Fibroblast of lung (primary cell): Measurements from ENCODE around the gene UBN1. TPM values are rescaled to one million over a fixed set of nuclear protein-coding genes. Genes with fewer than 3 reads are reported as not detected.

Experiments used
- DNase-seq, 2 donors: peaks; one replicate each; pipeline versions ENCODE4 v3.0.0 to v3.0.0-alpha.2; 2010; ENCODE audit warnings: low read depth in 2 of 2
- H2AFZ ChIP-seq: 2 replicates; pipeline ENCODE4 v1.5.1; 2012; ENCODE audit warnings: low read length, control low read depth, inconsistent platforms
- H3K27ac ChIP-seq: 2 replicates; pipeline ENCODE4 v1.5.1; 2011; ENCODE audit warnings: low read length, control low read depth; ENCODE audit not compliant: insufficient read depth
- H3K27me3 ChIP-seq: 2 replicates; pipeline ENCODE4 v1.5.1; 2011; ENCODE audit warnings: mild to moderate bottlenecking, low read length; ENCODE audit not compliant: control insufficient read depth, insufficient read depth
- H3K36me3 ChIP-seq: 2 replicates; pipeline ENCODE4 v1.5.1; 2011; ENCODE audit warnings: low read length; ENCODE audit not compliant: control insufficient read depth, insufficient read depth
- H3K4me1 ChIP-seq: 2 replicates; pipeline ENCODE4 v1.5.1; 2011; ENCODE audit warnings: low read length; ENCODE audit not compliant: control insufficient read depth, insufficient read depth; ENCODE audit errors: extremely low read depth
- H3K4me2 ChIP-seq: 2 replicates; pipeline ENCODE4 v1.5.1; 2011; ENCODE audit warnings: low read length, control low read depth; ENCODE audit not compliant: insufficient read depth; ENCODE audit errors: extremely low read depth
- H3K4me3 ChIP-seq, 4 experiments: fragments of 200-600 bp in 1 of 4; sonication (generic) in 1 of 4; replicated peaks in 1 of 4; 2 replicates each; pipeline ENCODE4 v1.5.1; 2011 to 2016; ENCODE audit warnings: low read length in 4 of 4, low read depth in 3 of 4, mild to moderate bottlenecking in 3 of 4, control low read depth in 2 of 4, inconsistent platforms in 1 of 4, mixed read lengths in 1 of 4; ENCODE audit not compliant: insufficient read depth in 1 of 4; ENCODE audit errors: control extremely low read depth in 1 of 4
- H3K79me2 ChIP-seq: 2 replicates; pipeline ENCODE4 v1.5.1; 2012; ENCODE audit warnings: mild to moderate bottlenecking, low read length, inconsistent platforms; ENCODE audit not compliant: control insufficient read depth, insufficient read depth
- H3K9ac ChIP-seq: 2 replicates; pipeline ENCODE4 v1.5.1; 2011; ENCODE audit warnings: mild to moderate bottlenecking, low read length, control low read depth; ENCODE audit not compliant: insufficient read depth
- H3K9me3 ChIP-seq: 2 replicates; pipeline ENCODE4 v1.5.1; 2012; ENCODE audit warnings: low read depth, low read length; ENCODE audit not compliant: control insufficient read depth, insufficient read depth
- H4K20me1 ChIP-seq: 2 replicates; pipeline ENCODE4 v1.5.1; 2011; ENCODE audit warnings: low read length; ENCODE audit not compliant: control insufficient read depth, insufficient read depth; ENCODE audit errors: extremely low read depth
- CTCF ChIP-seq, 2 donors: IDR thresholded peaks in 1 of 2; conservative IDR thresholded peaks in 1 of 2; 1 replicate in 1 of 2; 2 replicates in 1 of 2; pipeline ENCODE4 v1.5.1; 2011 to 2012; ENCODE audit warnings: low read length in 2 of 2, control low read depth in 1 of 2, inconsistent platforms in 1 of 2, low read depth in 1 of 2, mild to moderate bottlenecking in 1 of 2
- EZH2 ChIP-seq: IDR thresholded peaks from 2 replicates; pipeline ENCODE4 v1.5.1; 2012; ENCODE audit warnings: low read length, control low read depth, mild to moderate bottlenecking; ENCODE audit errors: missing control alignments
- polyA plus RNA-seq, 2 donors: library from polyadenylated mRNA; depleted of rRNA in 1 of 2; stranded (reverse) in 1 of 2; unstranded in 1 of 2; fragments of >200 nt; gene quantifications; 2 replicates each; pipeline ENCODE4 v1.2.1, GENCODE V29; 2011 to 2012; ENCODE audit warnings: missing spikeins in 1 of 2
- total RNA-seq: library from RNA; depleted of rRNA; stranded (reverse); fragments of >200 nt; gene quantifications from 2 replicates; pipeline ENCODE4 v1.2.1, GENCODE V29; 2014

Gene UBN1
- total and polyA plus RNA-seq, 2 donors (not counting 1 experiment from before 2014, with no cell fraction given), result 13.6 to 21.1 TPM

DNA sequence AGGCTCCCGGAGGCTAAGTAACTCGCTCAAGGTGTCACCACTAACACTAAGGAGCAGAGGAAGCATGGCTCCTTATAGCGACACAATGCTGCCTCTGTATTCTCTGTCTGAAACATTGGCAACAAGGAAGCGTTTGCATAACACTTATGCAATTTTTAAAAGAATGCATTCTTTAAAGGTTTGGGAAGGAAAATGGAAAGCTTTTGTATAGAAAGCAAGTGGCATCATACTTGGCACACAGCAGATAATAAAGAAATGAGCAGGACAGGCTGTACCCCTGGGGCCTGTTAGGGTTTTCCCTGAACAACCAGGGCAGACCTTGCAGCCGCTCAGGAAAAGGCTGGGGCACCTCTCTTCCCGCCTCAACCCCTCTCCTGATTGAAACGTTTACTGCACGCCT is 52.8 kb downstream of the UBN1 start:
- H3K27ac ChIP-seq, result no peak overlapping the region
- H3K4me3 ChIP-seq, result no peak overlapping the region
- no peak for TF ChIP-seq EZH2
- TF ChIP-seq CTCF (conservative IDR thresholded peaks at IDR 0.05 in 1 of 2, IDR thresholded peaks at IDR 0.05 in 1 of 2; ENCODE audit: low read depth in 1 of 2, low read length in 2 of 2), result no peak
- H3K9ac ChIP-seq, result no peak overlapping the region
- no peaks in the 10 kb centered on the region for H3K79me2 ChIP-seq
- no peak overlapping the region for H2AFZ ChIP-seq
- no peaks in the 10 kb centered on the region for H3K9me3 ChIP-seq
- no peaks in the 10 kb centered on the region for H4K20me1 ChIP-seq
- peak in 1 of 2 donors; percentile 6 for DNase-seq
- no peaks in the 10 kb centered on the region for H3K4me1 ChIP-seq
- no peaks in the 10 kb centered on the region for H3K36me3 ChIP-seq
- H3K27me3 ChIP-seq, result peaks cover 3% of the 10 kb centered on the region
- no peak overlapping the region for H3K4me2 ChIP-seq

GRCh38 chr16:4900750-4901149 is 53.5 kb downstream of the UBN1 start:
- H3K4me3 ChIP-seq, result no peak overlapping the region
- H3K9me3 ChIP-seq, result no peaks in the 10 kb centered on the region
- no peaks in the 10 kb centered on the region for H4K20me1 ChIP-seq
- TF ChIP-seq EZH2 (no peak), CTCF (conservative IDR thresholded peaks at IDR 0.05 in 1 of 2, IDR thresholded peaks at IDR 0.05 in 1 of 2; ENCODE audit: low read depth in 1 of 2, low read length in 2 of 2) (no peak)
- peaks cover 3% of the 10 kb centered on the region for H3K27me3 ChIP-seq
- no peak overlapping the region for H3K27ac ChIP-seq
- H3K4me2 ChIP-seq, result no peak overlapping the region
- H2AFZ ChIP-seq, result no peak overlapping the region
- H3K36me3 ChIP-seq, result no peaks in the 10 kb centered on the region
- DNase-seq, result no peak
- H3K9ac ChIP-seq, result no peak overlapping the region
- no peaks in the 10 kb centered on the region for H3K79me2 ChIP-seq
- H3K4me1 ChIP-seq, result no peaks in the 10 kb centered on the region

- Histone ChIP-seq H3K4me2 (no peak overlapping the region), H3K79me2 (no peaks in the 10 kb centered on the region), H2AFZ (no peak overlapping the region), H3K27ac (no peak overlapping the region), H3K27me3 (peaks cover 3% of the 10 kb centered on the region), H4K20me1 (no peaks in the 10 kb centered on the region), H3K4me3 (no peak overlapping the region), H3K9ac (no peak overlapping the region), H3K4me1 (no peaks in the 10 kb centered on the region), H3K9me3 (no peaks in the 10 kb centered on the region), H3K36me3 (no peaks in the 10 kb centered on the region)
- DNase-seq, result no peak
- TF ChIP-seq EZH2 (no peak), CTCF (conservative IDR thresholded peaks at IDR 0.05 in 1 of 2, IDR thresholded peaks at IDR 0.05 in 1 of 2; ENCODE audit: low read depth in 1 of 2, low read length in 2 of 2) (no peak)
These were observed 54.8 kb downstream of the UBN1 start for GRCh38 chr16:4902038-4902437.
